ENCODE measurements around the gene ODAD2.

Gene ODAD2

GRCh38 chr10:27857616-27858015 lies 141.3 kb downstream of the ODAD2 start:
- DNase-seq (ENCODE audit: low read depth, low spot score): no peak

GRCh38 chr10:27844223-27844622 lies 154.7 kb downstream of the ODAD2 start:
- DNase-seq (ENCODE audit: low read depth, low spot score): no peak

- DNase-seq (ENCODE audit: low read depth, low spot score): no peak
Observed at GRCh38 chr10:27838901-27839300, 160.0 kb downstream of the ODAD2 start.

- no peak for DNase-seq (ENCODE audit: low read depth, low spot score)
Observed at GRCh38 chr10:27838361-27838760, 160.5 kb downstream of the ODAD2 start.

- DNase-seq (ENCODE audit: low read depth, low spot score): no peak
Observed at GRCh38 chr10:27834476-27834875, 164.4 kb downstream of the ODAD2 start.

- DNase-seq (ENCODE audit: low read depth, low spot score): no peak
Observed at GRCh38 chr10:27833792-27834191, 165.1 kb downstream of the ODAD2 start.

- DNase-seq (ENCODE audit: low read depth, low spot score): no peak
Observed at GRCh38 chr10:27832826-27833225, 166.1 kb downstream of the ODAD2 start.

GRCh38 chr10:27826369-27826768 lies 172.5 kb downstream of the ODAD2 start:
- DNase-seq (ENCODE audit: low read depth, low spot score): no peak

- DNase-seq (ENCODE audit: low read depth, low spot score): no peak
Observed at GRCh38 chr10:27822301-27822700, 176.6 kb downstream of the ODAD2 start.

- DNase-seq (ENCODE audit: low read depth, low spot score): no peak
Observed at GRCh38 chr10:27820637-27821036, 178.2 kb downstream of the ODAD2 start.

GRCh38 chr10:27819781-27820531 lies 178.9 kb downstream of the ODAD2 start:
- DNase-seq (ENCODE audit: low read depth, low spot score): no peak

GRCh38 chr10:27816320-27816719 lies 182.6 kb downstream of the ODAD2 start:
- no peak for DNase-seq (ENCODE audit: low read depth, low spot score)

- DNase-seq (ENCODE audit: low read depth, low spot score): no peak
Observed at GRCh38 chr10:27815846-27816245, 183.0 kb downstream of the ODAD2 start.

GRCh38 chr10:27815261-27815660 lies 183.6 kb downstream of the ODAD2 start:
- no peak for DNase-seq (ENCODE audit: low read depth, low spot score)

- no peak for DNase-seq (ENCODE audit: low read depth, low spot score)
Observed at GRCh38 chr10:27805180-27805579, 193.7 kb downstream of the ODAD2 start.

GRCh38 chr10:27804136-27804535 lies 194.7 kb downstream of the ODAD2 start:
- no peak for DNase-seq (ENCODE audit: low read depth, low spot score)

- no peak for DNase-seq (ENCODE audit: low read depth, low spot score)
Observed at GRCh38 chr10:27801171-27801785, 197.6 kb downstream of the ODAD2 start.

GRCh38 chr10:27799046-27799445 lies 199.8 kb downstream of the ODAD2 start:
- DNase-seq (ENCODE audit: low read depth, low spot score): no peak

GRCh38 chr10:27794157-27794556 lies 204.7 kb downstream of the ODAD2 start:
- no peak for DNase-seq (ENCODE audit: low read depth, low spot score)

- DNase-seq (ENCODE audit: low read depth, low spot score): no peak
Observed at GRCh38 chr10:27792216-27792615, 206.7 kb downstream of the ODAD2 start.

GRCh38 chr10:27784272-27784671 lies 214.6 kb downstream of the ODAD2 start:
- no peak for DNase-seq (ENCODE audit: low read depth, low spot score)

GRCh38 chr10:27783660-27784059 lies 215.2 kb downstream of the ODAD2 start:
- no peak for DNase-seq (ENCODE audit: low read depth, low spot score)

- no peak for DNase-seq (ENCODE audit: low read depth, low spot score)
Observed at GRCh38 chr10:27779462-27780015, 219.3 kb downstream of the ODAD2 start.
